22Rv1 (cell line): ENCODE results near the gene GNL2.

Source experiments
- CTCF ChIP-seq: fragments of 450-650 bp; IDR thresholded peaks from 2 replicates; pipeline ENCODE4 v1.5.1; 2017; ENCODE audit warnings: mild to moderate bottlenecking
- ZFX ChIP-seq: fragments of 450-650 bp; IDR thresholded peaks from 2 replicates; pipeline ENCODE4 v1.6.1; 2017; ENCODE audit warnings: antibody characterized with exemption, borderline replicate concordance

DNA sequence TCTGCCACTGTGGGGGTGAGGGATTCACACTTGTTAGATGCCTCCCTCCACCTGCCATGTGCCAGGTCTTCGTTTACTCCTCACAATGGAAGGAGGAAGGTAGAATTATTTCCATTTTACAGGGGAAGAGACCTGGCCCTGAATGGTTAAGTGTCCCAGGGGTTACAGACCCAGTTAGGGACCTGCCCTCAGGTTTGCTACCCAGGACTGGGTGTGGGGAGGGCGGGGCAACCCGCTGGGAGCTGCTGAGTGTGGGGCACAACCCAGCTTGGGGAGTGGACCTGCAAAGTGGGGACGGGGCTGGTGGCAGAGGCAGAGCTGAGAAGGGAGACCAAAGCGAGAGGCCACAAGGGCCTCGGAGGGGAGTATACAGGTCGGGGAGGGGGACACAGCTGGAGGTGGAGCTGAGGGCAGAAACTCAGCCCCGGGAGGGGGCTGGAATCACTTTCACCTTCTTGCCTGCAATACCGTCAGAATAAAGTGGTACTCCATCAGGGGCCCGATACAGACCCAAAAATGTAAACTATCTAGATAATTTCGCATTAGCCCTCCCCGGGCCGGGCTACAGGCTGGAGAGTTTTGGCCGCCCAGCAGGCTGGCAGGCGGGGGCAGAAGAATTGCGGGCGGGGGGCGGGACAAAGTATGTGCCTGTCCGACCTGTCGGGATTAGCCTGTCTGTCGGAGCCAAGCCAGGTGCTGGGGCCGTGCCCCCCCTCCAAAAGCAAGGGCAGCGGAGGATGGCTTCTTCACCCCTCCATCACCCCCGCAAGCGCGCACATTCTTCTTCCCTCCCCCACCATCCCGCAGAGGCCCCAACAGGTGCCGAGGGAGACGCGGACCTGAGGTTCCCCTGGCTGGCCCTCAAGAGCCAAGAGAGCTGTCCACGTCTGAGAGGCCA, 37.6 kb upstream of the GNL2 start:
- TF ChIP-seq CTCF (no peak), ZFX (no peak)
